HEK293 (cell line): ENCODE measurements around the gene SNX33.
A peak's percentile ranks its signal among the peaks of the same experiment; 100 is the strongest.
"Not testable (repeated sequence)": the region's sequence is repeated elsewhere in the genome, so short reads cannot be mapped to it uniquely, and the experiment has no call there.

Experiments
- CTCF ChIA-PET: fragments of 350-600 bp; formaldehyde crosslinking; extraction: SDS; loops from one replicate; lab custom pipeline; 2021; ENCODE audit warnings: antibody characterized with exemption; lab: Yijun Ruan, JAX
- POLR2A ChIA-PET: fragments of 300-600 bp; formaldehyde crosslinking; extraction: SDS; loops from one replicate; lab custom pipeline; 2020; ENCODE audit warnings: antibody characterized with exemption, inconsistent platforms; lab: Yijun Ruan, JAX
- H3K27ac ChIP-seq: fragments of 200-500 bp; sonication (Bioruptor generic); 2 replicates; pipeline ENCODE4 v1.5.1; 2014; ENCODE audit warnings: low read depth, low read length, control low read depth, inconsistent platforms; ENCODE audit errors: extremely low read depth
- H3K36me3 ChIP-seq, 2 experiments: fragments of 200-500 bp in 1 of 2; sonication (Bioruptor generic) in 1 of 2; 1 replicate in 1 of 2; 2 replicates in 1 of 2; pipeline ENCODE4 v1.5.1; 2014 to 2017; ENCODE audit warnings: inconsistent platforms in 2 of 2, low read length in 2 of 2; ENCODE audit not compliant: control insufficient read depth in 2 of 2, insufficient read depth in 1 of 2
- H3K4me1 ChIP-seq: fragments of 200-500 bp; sonication (Bioruptor generic); 2 replicates; pipeline ENCODE4 v1.5.1; 2014; ENCODE audit warnings: mild to moderate bottlenecking, low read length, inconsistent platforms; ENCODE audit not compliant: control insufficient read depth, insufficient read depth
- H3K4me3 ChIP-seq: 2 replicates; pipeline ENCODE4 v1.5.1; 2011; ENCODE audit warnings: low read depth, mild to moderate bottlenecking, control low read depth, low read length, moderate library complexity
- H3K9me3 ChIP-seq: fragments of 200-500 bp; sonication (Bioruptor generic); 2 replicates; pipeline ENCODE4 v1.5.1; 2014; ENCODE audit warnings: low read depth, low read length, inconsistent platforms; ENCODE audit not compliant: control insufficient read depth, insufficient read depth
- CTCF ChIP-seq: fragments of 450-650 bp; formaldehyde crosslinking; IDR thresholded peaks from 2 replicates; pipeline ENCODE4 v1.5.1; 2016; ENCODE audit warnings: missing biosample characterization, missing genetic modification characterization
- GLIS1 ChIP-seq: fragments of 450-650 bp; formaldehyde crosslinking; IDR thresholded peaks from 2 replicates; pipeline ENCODE4 v1.5.1; 2016; ENCODE audit warnings: missing biosample characterization, missing genetic modification characterization
- HIC1 ChIP-seq: fragments of 450-650 bp; formaldehyde crosslinking; IDR thresholded peaks from 2 replicates; pipeline ENCODE4 v1.5.1; 2016; ENCODE audit warnings: missing biosample characterization, missing genetic modification characterization
- KLF16 ChIP-seq: fragments of 450-650 bp; formaldehyde crosslinking; IDR thresholded peaks from 2 replicates; pipeline ENCODE4 v1.5.1; 2017; ENCODE audit warnings: missing biosample characterization, missing genetic modification characterization
- KLF8 ChIP-seq: fragments of 450-650 bp; formaldehyde crosslinking; IDR thresholded peaks from 2 replicates; pipeline ENCODE4 v1.5.1; 2016; ENCODE audit warnings: missing biosample characterization, missing genetic modification characterization
- SP3 ChIP-seq: fragments of 450-650 bp; formaldehyde crosslinking; IDR thresholded peaks from 2 replicates; pipeline ENCODE4 v1.5.1; 2016; ENCODE audit warnings: missing biosample characterization, missing genetic modification characterization
- ZBTB48 ChIP-seq: fragments of 450-650 bp; formaldehyde crosslinking; IDR thresholded peaks from 2 replicates; pipeline ENCODE4 v1.5.1; 2016; ENCODE audit warnings: missing biosample characterization, missing genetic modification characterization
- ZBTB8A ChIP-seq: fragments of 450-650 bp; formaldehyde crosslinking; IDR thresholded peaks from 2 replicates; pipeline ENCODE4 v1.5.1; 2016; ENCODE audit warnings: missing biosample characterization, missing genetic modification characterization
- ZIC2 ChIP-seq: fragments of 450-650 bp; formaldehyde crosslinking; IDR thresholded peaks from 2 replicates; pipeline ENCODE4 v1.5.1; 2016; ENCODE audit warnings: missing biosample characterization, missing genetic modification characterization
- ZNF112 ChIP-seq: fragments of 450-650 bp; formaldehyde crosslinking; IDR thresholded peaks from 2 replicates; pipeline ENCODE4 v1.5.0; 2017; ENCODE audit warnings: missing biosample characterization, missing genetic modification characterization
- ZNF335 ChIP-seq: fragments of 450-650 bp; formaldehyde crosslinking; conservative IDR thresholded peaks from 2 replicates; pipeline ENCODE4 v1.5.1; 2016; ENCODE audit warnings: missing biosample characterization, missing genetic modification characterization
- ZNF600 ChIP-seq: fragments of 450-650 bp; formaldehyde crosslinking; IDR thresholded peaks from 2 replicates; pipeline ENCODE4 v1.5.1; 2016; ENCODE audit warnings: missing biosample characterization, missing genetic modification characterization
- ZNF654 ChIP-seq: fragments of 450-650 bp; formaldehyde crosslinking; IDR thresholded peaks from 2 replicates; pipeline ENCODE4 v1.5.1; 2016; ENCODE audit warnings: low read depth, missing biosample characterization, missing genetic modification characterization
- ZNF843 ChIP-seq: fragments of 450-650 bp; formaldehyde crosslinking; IDR thresholded peaks from 2 replicates; pipeline ENCODE4 v1.5.1; 2016; ENCODE audit warnings: missing biosample characterization, missing genetic modification characterization
- ZSCAN30 ChIP-seq: fragments of 450-650 bp; IDR thresholded peaks from 2 replicates; pipeline ENCODE4 v1.5.1; 2018; ENCODE audit warnings: missing biosample characterization, mild to moderate bottlenecking, missing genetic modification characterization, moderate library complexity
- TF ChIP-seq, protein P1 (sequence below): fragments of 450-650 bp; formaldehyde crosslinking; IDR thresholded peaks from 2 replicates; pipeline ENCODE4 v1.5.1; 2016; ENCODE audit warnings: missing biosample characterization, missing genetic modification characterization
- TF ChIP-seq, protein P2 (sequence below): fragments of 450-650 bp; formaldehyde crosslinking; IDR thresholded peaks from 2 replicates; pipeline ENCODE4 v1.5.1; 2016; ENCODE audit warnings: missing biosample characterization, missing genetic modification characterization
- TF ChIP-seq, protein P3 (sequence below): fragments of 450-650 bp; formaldehyde crosslinking; IDR thresholded peaks from 2 replicates; pipeline ENCODE4 v1.5.1; 2016; ENCODE audit warnings: missing biosample characterization, missing genetic modification characterization

The SNX33 gene

DNA sequence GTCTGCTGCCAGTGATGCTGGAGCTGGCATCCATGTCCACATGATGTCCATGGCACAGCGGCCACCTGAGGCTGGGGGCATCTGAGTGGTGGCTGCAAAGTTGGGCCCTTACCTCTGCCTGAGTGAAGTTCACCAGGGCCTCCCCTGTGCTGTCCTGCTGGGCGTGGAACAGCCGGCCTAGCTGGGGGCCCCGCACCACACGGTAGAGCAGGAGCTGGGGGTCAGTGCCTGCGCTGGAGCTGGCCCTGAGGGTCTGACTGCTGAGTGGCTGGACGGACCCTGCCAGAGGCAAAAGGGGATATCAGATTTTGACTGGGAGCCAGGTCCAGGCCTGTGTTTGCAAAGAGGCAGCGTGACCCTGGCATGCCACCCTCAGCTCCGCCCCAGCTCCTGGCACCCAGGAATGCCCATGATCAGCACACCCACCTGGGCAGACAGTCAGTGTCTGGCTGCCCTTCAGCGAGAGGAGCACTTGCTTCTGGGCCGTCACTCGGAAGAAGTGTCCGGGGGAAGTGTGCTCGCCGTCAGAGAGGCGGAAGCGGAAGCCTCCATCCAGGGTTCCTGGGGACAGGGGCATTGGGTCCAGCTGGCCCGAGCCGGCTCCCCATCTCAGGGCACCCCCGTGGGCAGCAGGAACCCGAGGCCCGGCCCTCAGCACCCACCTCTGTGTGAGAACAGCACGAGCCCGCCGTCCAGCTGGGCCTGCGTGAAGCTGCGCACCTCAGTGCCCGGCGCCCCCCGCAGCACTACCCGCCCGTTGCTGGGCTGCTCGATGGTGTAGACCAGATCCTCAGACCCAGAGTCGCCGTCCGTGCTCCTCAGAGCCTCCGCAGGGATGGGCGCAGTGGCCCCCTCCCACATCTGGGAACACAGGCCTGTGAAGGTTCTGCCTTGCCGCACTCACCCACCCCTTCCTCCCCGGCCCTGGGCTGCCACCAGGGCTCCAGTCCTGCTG lies 34.7 kb downstream of the SNX33 start:
- H3K36me3 ChIP-seq = no peaks in the 10 kb centered on the region

GRCh38 chr15:75683646-75684312 lies 36.1 kb downstream of the SNX33 start:
- CTCF ChIA-PET = interaction anchor here (0.6 to 6.0 kb wide), 23 partner anchors 11 to 1115 kb away, joined by 3 to 66 read pairs (median 4); partner anchors contain the start of gene MAN2C1
- POLR2A ChIA-PET = interaction anchor here (0.6 to 2.0 kb wide), 2 partner anchors 314 to 316 kb away, joined by 4 to 7 read pairs; partner anchors contain the start of gene MAN2C1

More for the DNA sequence above, 34.7 kb downstream of the SNX33 start:
- Histone ChIP-seq H3K4me3 (no peak overlapping the region), H3K27ac (no peak overlapping the region), H3K9me3 (no peaks in the 10 kb centered on the region), H3K4me1 (no peaks in the 10 kb centered on the region)
- ChIA-PET POLR2A (interaction anchor here (0.6 to 3.1 kb wide), 7 partner anchors 9 to 315 kb away, joined by 3 to 10 read pairs (median 4); partner anchors contain the start of genes IMP3 and MAN2C1), CTCF (interaction anchor here (0.6 to 6.0 kb wide), 9 partner anchors 10 to 314 kb away, joined by 3 to 66 read pairs (median 3); partner anchors contain the start of genes IMP3 and MAN2C1)
- TF ChIP-seq HIC1 (tag by site-specific recombination) (0 out of 2 replicates have a peak, but pooled peaks have one; percentile 20), ZNF112 (tag by site-specific recombination) (no peak), ZIC2 (0 out of 2 replicates have a peak, but pooled peaks have one; percentile 12)

More at GRCh38 chr15:75683646-75684312, 36.1 kb downstream of the SNX33 start:
- H3K9me3 ChIP-seq, H3K27ac ChIP-seq, H3K4me1 ChIP-seq, H3K36me3 ChIP-seq, H3K4me3 ChIP-seq: not testable (repeated sequence)
- TF ChIP-seq KLF16 (tag by site-specific recombination) (peak; percentile 32; the same call in 1 of the 2 replicates), KLF8 (tag by site-specific recombination) (0 out of 2 replicates have a peak, but pooled peaks have one; percentile 39), ZNF600 (tag by site-specific recombination) (peak; percentile 76), GLIS1 (tag by site-specific recombination) (0 out of 2 replicates have a peak, but pooled peaks have one; percentile 12), ZNF335 (tag by site-specific recombination) (peak; percentile 90), CTCF (tag by site-specific recombination) (peak; percentile 77; the same call in 1 of the 2 replicates), ZIC2 (peak; percentile 25; the same call in 1 of the 2 replicates), ZSCAN30 (0 out of 2 replicates have a peak, but pooled peaks have one; percentile 21), SP3 (peak; percentile 42; the same call in 1 of the 2 replicates), ZNF654 (tag by site-specific recombination) (peak; percentile 77), ZBTB8A (tag by site-specific recombination) (peak; percentile 54; the same call in 1 of the 2 replicates), ZBTB48 (peak; percentile 63), ZNF843 (tag by site-specific recombination) (0 out of 2 replicates have a peak, but pooled peaks have one; percentile 14)
- TF ChIP-seq, protein P1, sequence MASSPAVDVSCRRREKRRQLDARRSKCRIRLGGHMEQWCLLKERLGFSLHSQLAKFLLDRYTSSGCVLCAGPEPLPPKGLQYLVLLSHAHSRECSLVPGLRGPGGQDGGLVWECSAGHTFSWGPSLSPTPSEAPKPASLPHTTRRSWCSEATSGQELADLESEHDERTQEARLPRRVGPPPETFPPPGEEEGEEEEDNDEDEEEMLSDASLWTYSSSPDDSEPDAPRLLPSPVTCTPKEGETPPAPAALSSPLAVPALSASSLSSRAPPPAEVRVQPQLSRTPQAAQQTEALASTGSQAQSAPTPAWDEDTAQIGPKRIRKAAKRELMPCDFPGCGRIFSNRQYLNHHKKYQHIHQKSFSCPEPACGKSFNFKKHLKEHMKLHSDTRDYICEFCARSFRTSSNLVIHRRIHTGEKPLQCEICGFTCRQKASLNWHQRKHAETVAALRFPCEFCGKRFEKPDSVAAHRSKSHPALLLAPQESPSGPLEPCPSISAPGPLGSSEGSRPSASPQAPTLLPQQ (tag by site-specific recombination) = 0 out of 2 replicates have a peak, but pooled peaks have one; percentile 20
- TF ChIP-seq, protein P2, sequence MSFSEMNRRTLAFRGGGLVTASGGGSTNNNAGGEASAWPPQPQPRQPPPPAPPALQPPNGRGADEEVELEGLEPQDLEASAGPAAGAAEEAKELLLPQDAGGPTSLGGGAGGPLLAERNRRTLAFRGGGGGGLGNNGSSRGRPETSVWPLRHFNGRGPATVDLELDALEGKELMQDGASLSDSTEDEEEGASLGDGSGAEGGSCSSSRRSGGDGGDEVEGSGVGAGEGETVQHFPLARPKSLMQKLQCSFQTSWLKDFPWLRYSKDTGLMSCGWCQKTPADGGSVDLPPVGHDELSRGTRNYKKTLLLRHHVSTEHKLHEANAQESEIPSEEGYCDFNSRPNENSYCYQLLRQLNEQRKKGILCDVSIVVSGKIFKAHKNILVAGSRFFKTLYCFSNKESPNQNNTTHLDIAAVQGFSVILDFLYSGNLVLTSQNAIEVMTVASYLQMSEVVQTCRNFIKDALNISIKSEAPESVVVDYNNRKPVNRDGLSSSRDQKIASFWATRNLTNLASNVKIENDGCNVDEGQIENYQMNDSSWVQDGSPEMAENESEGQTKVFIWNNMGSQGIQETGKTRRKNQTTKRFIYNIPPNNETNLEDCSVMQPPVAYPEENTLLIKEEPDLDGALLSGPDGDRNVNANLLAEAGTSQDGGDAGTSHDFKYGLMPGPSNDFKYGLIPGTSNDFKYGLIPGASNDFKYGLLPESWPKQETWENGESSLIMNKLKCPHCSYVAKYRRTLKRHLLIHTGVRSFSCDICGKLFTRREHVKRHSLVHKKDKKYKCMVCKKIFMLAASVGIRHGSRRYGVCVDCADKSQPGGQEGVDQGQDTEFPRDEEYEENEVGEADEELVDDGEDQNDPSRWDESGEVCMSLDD (tag by site-specific recombination) = peak; percentile 35; the same call in 1 of the 2 replicates
- TF ChIP-seq, protein P3, sequence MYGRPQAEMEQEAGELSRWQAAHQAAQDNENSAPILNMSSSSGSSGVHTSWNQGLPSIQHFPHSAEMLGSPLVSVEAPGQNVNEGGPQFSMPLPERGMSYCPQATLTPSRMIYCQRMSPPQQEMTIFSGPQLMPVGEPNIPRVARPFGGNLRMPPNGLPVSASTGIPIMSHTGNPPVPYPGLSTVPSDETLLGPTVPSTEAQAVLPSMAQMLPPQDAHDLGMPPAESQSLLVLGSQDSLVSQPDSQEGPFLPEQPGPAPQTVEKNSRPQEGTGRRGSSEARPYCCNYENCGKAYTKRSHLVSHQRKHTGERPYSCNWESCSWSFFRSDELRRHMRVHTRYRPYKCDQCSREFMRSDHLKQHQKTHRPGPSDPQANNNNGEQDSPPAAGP (tag by site-specific recombination) = peak; percentile 60; the same call in 1 of the 2 replicates
- TF ChIP-seq, all 188 proteins: peak for 16; not testable (repeated sequence) for 172
